Measurements from ENCODE around the gene LUC7L3. TPM values are rescaled to one million over a fixed set of nuclear protein-coding genes. Genes with fewer than 3 reads are reported as not detected.

Gene LUC7L3
- total RNA-seq, 2 donors from 2014 or later = 122 to 169 TPM

- no peak overlapping the region for H3K4me3 ChIP-seq (ENCODE audit: low read length)
- DNase-seq = no peak
Observed at GRCh38 chr17:50745631-50746030, 26.2 kb downstream of the LUC7L3 start.

GRCh38 chr17:50749245-50749644 is 29.8 kb downstream of the LUC7L3 start:
- Mint-ChIP-seq H3K36me3 (ENCODE audit: low read depth) (peaks cover 71% of the 10 kb centered on the region), H3K27me3 (ENCODE audit: insufficient read depth) (no peaks in the 10 kb centered on the region), H3K9me3 (peaks cover 3% of the 10 kb centered on the region), H3K4me3 (no peak overlapping the region), H3K27ac (no peak overlapping the region), H3K4me1 (peaks cover 19% of the 10 kb centered on the region)
- Histone ChIP-seq H3K9me3 (ENCODE audit: control insufficient read depth, low read length) (no peaks in the 10 kb centered on the region), H3K4me3 (ENCODE audit: low read length) (no peak overlapping the region), H3K27ac (ENCODE audit: low read depth, low read length) (no peak overlapping the region), H3K36me3 (ENCODE audit: control insufficient read depth, insufficient read depth, low read length) (peaks cover 90% of the 10 kb centered on the region), H3K9ac (ENCODE audit: extremely low read depth, low read length, poor library complexity, severe bottlenecking) (no peak overlapping the region), H3K4me1 (ENCODE audit: control insufficient read depth, insufficient read depth, low read length) (peaks cover 7% of the 10 kb centered on the region), H3K27me3 (ENCODE audit: control insufficient read depth, insufficient read depth, low read length, poor library complexity, severe bottlenecking) (no peaks in the 10 kb centered on the region)
- 97 to 98% methylated on average over 5 to 6 of the region's 6 CpGs for WGBS, 2 experiments (ENCODE audit: insufficient coverage in 1 of 2, insufficient read length in 1 of 2)
- TF ChIP-seq CTCF (conservative IDR thresholded peaks at IDR 0.05) = no peak
- DNase-seq = peak; percentile 17

More at GRCh38 chr17:50745631-50746030, 26.2 kb downstream of the LUC7L3 start:
- H3K27ac Mint-ChIP-seq = no peak overlapping the region
- H3K9me3 ChIP-seq (ENCODE audit: control insufficient read depth, low read length) = no peaks in the 10 kb centered on the region
- no peak for TF ChIP-seq CTCF (conservative IDR thresholded peaks at IDR 0.05)
- H3K36me3 Mint-ChIP-seq (ENCODE audit: low read depth) = peaks cover 86% of the 10 kb centered on the region
- H3K9ac ChIP-seq (ENCODE audit: extremely low read depth, low read length, poor library complexity, severe bottlenecking) = no peak overlapping the region
- peaks cover 3% of the 10 kb centered on the region for H3K4me1 Mint-ChIP-seq
- H3K4me3 Mint-ChIP-seq = no peak overlapping the region
- no peaks in the 10 kb centered on the region for H3K27me3 ChIP-seq (ENCODE audit: control insufficient read depth, insufficient read depth, low read length, poor library complexity, severe bottlenecking)
- 93 to 96% methylated on average over 12 of the region's 12 CpGs for WGBS, 2 experiments (ENCODE audit: insufficient coverage in 1 of 2, insufficient read length in 1 of 2)
- peaks cover 3% of the 10 kb centered on the region for H3K9me3 Mint-ChIP-seq
- H3K27ac ChIP-seq (ENCODE audit: low read depth, low read length) = no peak overlapping the region
- no peaks in the 10 kb centered on the region for H3K4me1 ChIP-seq (ENCODE audit: control insufficient read depth, insufficient read depth, low read length)
- H3K36me3 ChIP-seq (ENCODE audit: control insufficient read depth, insufficient read depth, low read length) = peaks cover 96% of the 10 kb centered on the region
- no peaks in the 10 kb centered on the region for H3K27me3 Mint-ChIP-seq (ENCODE audit: insufficient read depth)

DNA sequence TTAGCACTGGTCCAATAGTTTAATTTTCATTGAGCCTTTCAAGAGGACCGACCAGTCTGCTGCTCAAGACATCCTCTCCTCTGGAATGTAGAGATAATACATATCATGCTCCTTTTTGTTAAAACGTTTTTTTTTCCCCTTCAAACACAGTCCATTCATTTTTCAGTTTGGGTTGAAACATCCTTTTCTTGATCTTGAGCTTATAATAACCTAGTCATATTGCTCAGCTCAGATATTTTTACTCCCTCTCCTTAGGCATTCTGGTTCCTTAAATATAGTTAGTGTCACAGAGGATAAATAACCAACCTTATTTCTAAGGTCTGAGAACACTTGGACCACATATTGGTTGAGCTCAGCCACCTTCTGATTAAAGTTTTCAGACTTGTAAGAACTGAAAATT is 35.1 kb downstream of the LUC7L3 start:
- H3K36me3 ChIP-seq (ENCODE audit: control insufficient read depth, insufficient read depth, low read length) = peaks cover 61% of the 10 kb centered on the region
- no peak overlapping the region for H3K4me3 Mint-ChIP-seq
- 73 to 80% methylated on average over 2 of the region's 2 CpGs for WGBS, 2 experiments (ENCODE audit: insufficient coverage in 1 of 2, insufficient read length in 1 of 2)

More for the DNA sequence above, 35.1 kb downstream of the LUC7L3 start:
- H3K27me3 Mint-ChIP-seq (ENCODE audit: insufficient read depth) = no peaks in the 10 kb centered on the region
- Histone ChIP-seq H3K9me3 (ENCODE audit: control insufficient read depth, low read length) (no peaks in the 10 kb centered on the region), H3K4me3 (ENCODE audit: low read length) (peak overlapping the region; percentile 66), H3K27ac (ENCODE audit: low read depth, low read length) (no peak overlapping the region), H3K4me1 (ENCODE audit: control insufficient read depth, insufficient read depth, low read length) (peaks cover 16% of the 10 kb centered on the region), H3K9ac (ENCODE audit: extremely low read depth, low read length, poor library complexity, severe bottlenecking) (no peak overlapping the region), H3K27me3 (ENCODE audit: control insufficient read depth, insufficient read depth, low read length, poor library complexity, severe bottlenecking) (no peaks in the 10 kb centered on the region)
- DNase-seq = no peak
- H3K9me3 Mint-ChIP-seq = no peaks in the 10 kb centered on the region
- TF ChIP-seq CTCF (conservative IDR thresholded peaks at IDR 0.05) = no peak
- H3K36me3 Mint-ChIP-seq (ENCODE audit: low read depth) = peaks cover 34% of the 10 kb centered on the region
- H3K4me1 Mint-ChIP-seq = peaks cover 23% of the 10 kb centered on the region
- H3K27ac Mint-ChIP-seq = no peak overlapping the region

Data from endodermal cell (in vitro differentiated cells).